ENCODE results near the gene CAMK1D.
"Not testable (repeated sequence)": the region's sequence is repeated elsewhere in the genome, so short reads cannot be mapped to it uniquely, and the experiment has no call there.

CAMK1D gene

GRCh38 chr10:12726971-12727831 lies 377.9 kb downstream of the CAMK1D start:
- DNase-seq (ENCODE audit: low read depth) = no peak

- no peak for DNase-seq (ENCODE audit: low read depth)
Measured at GRCh38 chr10:12727832-12728215, 378.5 kb downstream of the CAMK1D start.

GRCh38 chr10:12728494-12728893 lies 379.1 kb downstream of the CAMK1D start:
- no peak for DNase-seq (ENCODE audit: low read depth)

- no peak for DNase-seq (ENCODE audit: low read depth)
Measured at GRCh38 chr10:12729885-12730284, 380.5 kb downstream of the CAMK1D start.

GRCh38 chr10:12730809-12731519 lies 381.6 kb downstream of the CAMK1D start:
- DNase-seq (ENCODE audit: low read depth) = no peak

- no peak for DNase-seq (ENCODE audit: low read depth)
Measured at GRCh38 chr10:12733271-12733670, 383.9 kb downstream of the CAMK1D start.

GRCh38 chr10:12735843-12736462 lies 386.6 kb downstream of the CAMK1D start:
- no peak for DNase-seq (ENCODE audit: low read depth)

- DNase-seq (ENCODE audit: low read depth) = no peak
Measured at GRCh38 chr10:12740813-12741212, 391.5 kb downstream of the CAMK1D start.

- DNase-seq (ENCODE audit: low read depth) = no peak
Measured at GRCh38 chr10:12741360-12741804, 392.0 kb downstream of the CAMK1D start.

GRCh38 chr10:12742771-12743170 lies 393.4 kb downstream of the CAMK1D start:
- no peak for DNase-seq (ENCODE audit: low read depth)

- DNase-seq (ENCODE audit: low read depth) = not testable (repeated sequence)
Measured at GRCh38 chr10:12743466-12743865, 394.1 kb downstream of the CAMK1D start.

- no peak for DNase-seq (ENCODE audit: low read depth)
Measured at GRCh38 chr10:12743941-12744340, 394.6 kb downstream of the CAMK1D start.

GRCh38 chr10:12748186-12748585 lies 398.8 kb downstream of the CAMK1D start:
- DNase-seq (ENCODE audit: low read depth) = no peak

- no peak for DNase-seq (ENCODE audit: low read depth)
Measured at GRCh38 chr10:12749760-12750478, 400.6 kb downstream of the CAMK1D start.

GRCh38 chr10:12750526-12751201 lies 401.3 kb downstream of the CAMK1D start:
- no peak for DNase-seq (ENCODE audit: low read depth)

GRCh38 chr10:12755075-12755474 lies 405.7 kb downstream of the CAMK1D start:
- no peak for DNase-seq (ENCODE audit: low read depth)

- no peak for DNase-seq (ENCODE audit: low read depth)
Measured at GRCh38 chr10:12757351-12757750, 408.0 kb downstream of the CAMK1D start.

- no peak for DNase-seq (ENCODE audit: low read depth)
Measured at GRCh38 chr10:12758271-12758670, 408.9 kb downstream of the CAMK1D start.

- no peak for DNase-seq (ENCODE audit: low read depth)
Measured at GRCh38 chr10:12766223-12766622, 416.9 kb downstream of the CAMK1D start.

- DNase-seq (ENCODE audit: low read depth) = no peak
Measured at GRCh38 chr10:12768156-12769100, 419.1 kb downstream of the CAMK1D start.

Data from activated T-cell treated with anti-CD3 and anti-CD28 coated beads for 1 hour (primary cell).